ENCODE data around the gene CKS1B. TPM values are rescaled to one million over a fixed set of nuclear protein-coding genes. Genes with fewer than 3 reads are reported as not detected.

The CKS1B gene
- total RNA-seq, 2 donors from 2014 or later, result 22.5 to 23.4 TPM

DNA sequence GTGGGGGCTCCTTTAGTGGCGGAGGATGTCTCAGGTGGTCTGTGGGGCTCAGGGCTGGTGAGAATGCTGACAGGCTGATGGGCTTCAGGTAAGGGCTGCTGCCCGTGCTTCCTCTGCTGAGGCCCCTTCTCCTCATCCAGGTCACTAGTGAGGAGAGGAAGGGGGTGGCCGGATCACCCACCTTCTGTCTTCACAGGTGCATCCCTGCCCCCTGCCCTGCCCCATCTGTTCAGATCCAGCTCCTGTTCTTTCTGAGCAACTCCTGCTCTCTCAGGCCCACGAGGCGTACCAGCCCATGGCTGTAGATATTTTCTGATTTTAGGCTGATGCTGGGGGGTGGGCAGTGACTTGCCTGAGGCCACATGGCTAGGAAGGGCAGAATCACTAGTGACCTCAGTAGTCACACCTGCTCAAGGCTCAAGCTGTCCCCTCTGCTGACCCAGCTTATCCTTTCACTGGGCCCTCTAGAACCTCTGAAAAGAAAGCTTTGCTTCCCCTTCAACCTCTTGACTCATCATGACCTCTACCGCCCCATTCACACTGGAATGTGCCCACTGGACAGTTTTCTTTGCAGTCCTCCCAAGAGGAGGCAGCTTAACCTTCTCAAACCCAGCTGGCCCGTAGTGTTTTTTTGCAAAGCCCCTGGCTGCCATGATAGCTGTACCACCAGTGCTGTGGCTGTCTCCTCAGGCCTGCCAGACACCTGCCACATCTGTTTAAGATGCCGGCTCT lies 44.3 kb downstream of the CKS1B start:
- intact Hi-C loops (cut with DNase I), result loop anchor here in 1 of 2 donors (2.0 kb wide), 1 partner anchor 42 kb away; no protein-coding TSS in a partner anchor
- DNase-seq (ENCODE audit: low spot score), result no peak

DNA sequence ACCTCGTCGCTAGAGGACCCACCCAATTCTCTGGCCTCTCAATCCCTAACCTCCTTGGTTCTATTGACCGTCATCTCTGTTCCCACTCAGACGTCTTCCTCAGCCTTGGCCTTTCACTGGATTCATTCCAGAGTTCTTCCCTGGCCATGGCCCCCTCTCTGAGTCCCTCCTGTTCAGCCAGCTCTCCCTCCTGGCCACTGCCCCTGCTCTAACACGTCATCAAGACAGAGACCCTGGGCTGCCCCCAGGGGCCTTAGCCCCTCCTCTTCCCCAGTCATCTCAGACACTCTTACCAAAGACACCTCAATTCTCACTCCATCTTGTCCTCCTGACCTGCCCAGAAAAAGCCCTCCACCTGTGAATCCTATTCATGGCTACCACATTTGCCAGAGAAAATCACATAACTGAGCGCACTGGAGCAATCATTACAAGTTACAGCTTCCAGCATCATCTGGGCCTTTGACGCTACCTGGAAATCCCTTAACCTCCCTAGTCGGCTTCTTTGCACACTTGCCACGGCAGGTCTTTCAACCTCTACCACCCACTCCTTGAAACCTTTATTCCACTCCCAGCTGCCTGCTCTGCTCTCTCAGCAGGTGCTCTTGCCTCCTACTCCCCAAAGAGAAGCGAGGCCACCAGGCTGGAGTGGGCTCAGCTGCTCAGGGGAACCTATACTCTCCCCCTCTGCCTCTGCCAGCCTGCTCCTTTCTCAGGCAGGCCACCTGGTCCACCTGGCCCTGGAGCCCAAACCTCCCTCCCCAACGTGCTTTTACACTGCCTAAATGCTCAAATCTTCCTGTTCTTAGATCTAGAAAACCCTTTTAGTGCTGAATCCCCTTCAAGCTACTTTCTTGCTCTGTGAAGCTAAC lies 45.1 kb downstream of the CKS1B start:
- intact Hi-C loops (cut with DNase I), result loop anchor here in 1 of 2 donors (2.0 kb wide), 1 partner anchor 43 kb away; no protein-coding TSS in a partner anchor

DNA sequence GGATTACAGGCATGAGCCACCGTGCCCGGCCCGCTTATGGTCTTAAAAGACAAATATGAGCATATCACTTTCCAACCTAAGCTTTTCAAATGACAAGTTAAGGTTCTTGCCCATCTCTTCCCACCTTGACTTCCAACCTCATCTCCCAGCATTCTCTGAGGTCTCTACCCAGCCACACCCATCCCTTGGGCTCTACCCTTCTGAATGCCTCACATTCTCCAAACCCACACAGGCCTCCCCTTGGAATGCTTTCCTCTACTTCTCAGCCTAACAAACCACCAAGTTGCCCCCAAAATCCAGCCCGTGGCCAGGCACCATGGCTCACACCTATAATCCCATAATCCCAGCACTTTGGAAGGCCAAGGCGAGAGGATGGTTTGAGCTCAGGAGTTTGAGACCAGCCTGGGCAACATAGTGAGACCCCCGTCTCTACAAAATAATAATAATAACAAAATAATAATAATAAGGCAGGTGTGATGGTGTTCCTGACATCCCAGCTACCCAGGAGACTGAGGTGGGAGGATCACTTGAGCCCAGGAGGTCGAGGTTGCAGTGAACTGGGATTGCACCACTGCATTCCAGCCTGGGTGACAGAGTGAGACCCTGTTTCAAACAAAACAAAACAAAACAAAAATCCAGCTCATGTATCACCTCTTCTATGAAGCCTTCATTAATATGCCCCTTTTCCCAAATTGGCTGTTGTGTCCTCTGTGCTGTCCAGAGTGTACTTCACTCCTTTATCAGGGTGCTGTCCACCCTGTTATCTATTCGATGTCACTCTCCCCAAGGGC lies 47.9 kb downstream of the CKS1B start:
- intact Hi-C loops (cut with DNase I), result loop anchor here in 1 of 2 donors (2.0 kb wide), 1 partner anchor 20 kb away; no protein-coding TSS in a partner anchor
- no peak for DNase-seq (ENCODE audit: low spot score)

More for the DNA sequence above, 45.1 kb downstream of the CKS1B start:
- no peak for DNase-seq (ENCODE audit: low spot score)

DNA sequence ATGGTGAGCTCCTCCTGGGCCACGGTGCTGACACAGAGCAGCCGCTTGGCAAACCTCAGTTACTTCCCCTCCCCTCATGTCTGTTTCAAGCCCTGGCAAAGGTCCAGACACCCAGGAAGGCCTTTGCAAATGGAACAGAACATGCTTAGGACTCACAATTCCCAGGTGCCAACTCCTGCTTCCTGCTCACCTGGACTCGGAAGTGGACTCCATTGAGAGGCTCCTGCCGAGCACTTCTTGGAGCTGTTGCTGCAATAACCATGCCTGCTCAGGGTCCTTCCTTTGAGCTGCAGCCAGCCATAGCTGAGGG lies 48.4 kb downstream of the CKS1B start:
- no peak for DNase-seq (ENCODE audit: low spot score)
- intact Hi-C loops (cut with DNase I), result loop anchor here in 1 of 2 donors (2.0 kb wide), 1 partner anchor 20 kb away; no protein-coding TSS in a partner anchor

DNA sequence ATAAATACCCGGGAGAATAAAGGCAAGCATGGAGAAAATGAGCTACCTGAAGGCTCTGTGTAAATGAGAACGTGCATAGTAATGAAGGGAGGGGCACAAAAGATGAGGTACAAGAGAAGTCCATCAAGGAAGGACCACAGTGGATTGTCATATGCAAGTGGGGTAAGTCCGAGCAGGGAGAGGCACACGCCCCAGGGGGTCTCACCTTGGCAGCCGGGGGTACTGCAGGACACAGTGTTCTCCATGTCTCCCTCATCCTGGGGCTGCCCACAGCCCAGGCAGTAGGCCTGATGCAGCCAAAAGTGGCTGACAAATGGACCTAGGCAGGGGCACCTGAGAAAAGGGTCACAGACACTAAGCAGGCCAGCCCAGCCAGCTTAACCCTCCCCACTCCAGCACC lies 49.1 kb downstream of the CKS1B start:
- intact Hi-C loops (cut with DNase I), result loop anchor here in 1 of 2 donors (2.0 kb wide), 1 partner anchor 19 kb away; no protein-coding TSS in a partner anchor
- no peak for DNase-seq (ENCODE audit: low spot score)

DNA sequence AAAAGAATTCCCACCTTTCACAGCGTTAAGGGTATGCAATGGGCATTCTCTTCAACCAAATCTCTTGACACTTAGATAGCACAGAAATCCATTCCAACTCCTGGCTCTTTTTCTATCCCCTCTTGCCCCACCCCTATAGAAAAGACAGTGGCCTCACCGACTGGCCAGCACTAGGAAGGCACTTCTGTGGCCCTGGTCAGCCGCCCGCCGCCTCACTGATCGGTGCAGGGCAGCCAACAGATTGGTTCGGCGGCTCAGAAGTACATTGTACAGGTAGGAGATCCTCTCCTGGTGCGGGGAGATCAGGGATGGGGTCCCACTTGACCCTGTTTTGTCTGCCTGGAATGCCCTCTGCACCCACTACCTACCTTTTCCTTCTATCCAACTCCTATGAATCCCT lies 49.8 kb downstream of the CKS1B start:
- no peak for DNase-seq (ENCODE audit: low spot score)
- intact Hi-C loops (cut with DNase I), result no loop called here

DNA sequence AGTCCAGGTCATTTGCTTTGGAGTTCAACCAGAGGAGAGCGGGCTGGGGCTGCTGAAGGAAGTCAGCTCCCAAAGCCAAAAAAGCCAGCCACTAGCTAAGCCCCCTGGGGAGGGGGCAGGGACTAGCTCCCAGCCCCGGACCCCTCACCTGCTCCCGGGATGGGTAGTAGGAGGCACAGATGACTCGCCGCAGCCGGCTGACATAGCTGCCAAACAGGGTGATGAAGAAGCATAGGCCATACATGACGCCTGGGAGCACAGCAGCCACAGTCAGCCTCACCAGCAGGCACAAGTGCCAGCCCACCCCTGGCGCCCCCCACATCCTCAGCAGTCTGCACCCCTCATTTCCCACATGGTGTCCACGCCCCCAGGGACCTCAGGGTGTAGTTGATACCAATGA lies 51.7 kb downstream of the CKS1B start:
- no peak for DNase-seq (ENCODE audit: low spot score)
- intact Hi-C loops (cut with DNase I), result no loop called here

DNA sequence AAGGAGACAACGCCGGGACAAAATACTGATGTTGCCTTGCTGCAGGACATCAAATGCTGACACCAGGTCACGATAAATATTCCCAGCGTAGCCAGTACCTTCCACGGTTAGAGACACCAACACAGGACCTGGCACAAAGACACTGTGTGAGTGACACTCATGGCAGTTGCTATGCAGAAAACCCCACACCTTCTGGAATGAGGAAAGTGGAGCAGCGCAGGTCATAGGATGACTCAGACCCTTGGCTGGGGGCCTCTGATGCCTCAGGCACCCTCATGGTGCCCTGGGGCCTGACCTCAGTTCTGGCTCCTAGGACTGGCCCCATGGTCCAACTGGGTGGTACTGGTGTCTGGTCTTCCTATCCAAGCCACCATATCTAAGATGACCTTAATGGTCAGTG lies 52.1 kb downstream of the CKS1B start:
- intact Hi-C loops (cut with DNase I), result no loop called here
- DNase-seq (ENCODE audit: low spot score), result no peak

Small RNA genes lying within 50 kb of the gene (microRNA-seq; reads per million reads assigned to microRNA genes)
- 0 to 0.26 reads per million in 2 donors for gene MIR4258 (ENCODE audit: borderline microRNAs expressed in 2 of 2)

Other genes starting within 250 kb of the CKS1B start
- gene KCNN3, start 104.4 kb upstream of the CKS1B start, total RNA-seq, result 1 to 10 TPM; 1.9 to 2.0 TPM
- gene PMVK, start 38.0 kb upstream of the CKS1B start, total RNA-seq, result 10 to 100 TPM; 26.5 to 31.5 TPM
- gene PBXIP1, start 18.6 kb upstream of the CKS1B start, total RNA-seq, result 100 to 1,000 TPM in 1 of 2 donors, 10 to 100 TPM in 1; 95.3 to 138 TPM
- gene PYGO2, start 12.9 kb upstream of the CKS1B start, total RNA-seq, result 10 to 100 TPM; 17.0 to 19.2 TPM
- 100 to 1,000 TPM; 135 to 149 TPM for gene SHC1, start 3.9 kb upstream of the CKS1B start, total RNA-seq
- gene FLAD1, start 8.7 kb downstream of the CKS1B start, total RNA-seq, result 10 to 100 TPM; 18.3 to 21.6 TPM
- not detected for gene LENEP, start 18.9 kb downstream of the CKS1B start, total RNA-seq
- gene ZBTB7B, start 28.1 kb downstream of the CKS1B start, total RNA-seq, result 10 to 100 TPM; 50.5 to 72.8 TPM
- 1 to 10 TPM in 1 of 2 donors, under 1 TPM in 1; 0.48 to 1.1 TPM for gene DCST2, start 59.1 kb downstream of the CKS1B start, total RNA-seq
- gene DCST1, start 59.1 kb downstream of the CKS1B start, total RNA-seq, result not detected
- gene ADAM15, start 76.6 kb downstream of the CKS1B start, total RNA-seq, result 100 to 1,000 TPM; 146 to 178 TPM
- 1 to 10 TPM; 2.0 to 2.6 TPM for gene EFNA4, start 89.1 kb downstream of the CKS1B start, total RNA-seq
- 1 to 10 TPM; 2.0 TPM for gene EFNA3, start 104.2 kb downstream of the CKS1B start, total RNA-seq
- 10 to 100 TPM; 12.6 to 13.2 TPM for gene EFNA1, start 153.2 kb downstream of the CKS1B start, total RNA-seq
- 10 to 100 TPM; 24.5 TPM for gene SLC50A1, start 161.2 kb downstream of the CKS1B start, total RNA-seq
- 10 to 100 TPM; 53.1 to 75.2 TPM for gene DPM3, start 165.8 kb downstream of the CKS1B start, total RNA-seq
- 100 to 1,000 TPM; 145 to 146 TPM for gene KRTCAP2, start 198.6 kb downstream of the CKS1B start, total RNA-seq
- gene TRIM46, start 199.2 kb downstream of the CKS1B start, total RNA-seq, result 1 to 10 TPM; 1.3 to 2.1 TPM
- 10 to 100 TPM; 46.3 to 96.6 TPM for gene THBS3, start 233.2 kb downstream of the CKS1B start, total RNA-seq
- gene MTX1, start 234.0 kb downstream of the CKS1B start, total RNA-seq, result 10 to 100 TPM; 20.9 to 26.8 TPM

Data from posterior vena cava (tissue), 2 donors.